GM12878 (cell line): ENCODE data around the gene C10orf90.

Source experiments
- EZH2 ChIP-seq: IDR thresholded peaks from 2 replicates; pipeline ENCODE4 v1.6.1; 2012; ENCODE audit warnings: low read depth, mild to moderate bottlenecking, control low read depth, inconsistent platforms, low read length, borderline replicate concordance; ENCODE audit not compliant: control insufficient read depth
- MYC ChIP-seq: IDR thresholded peaks from 2 replicates; pipeline ENCODE4 v1.6.1; 2011; ENCODE audit warnings: mild to moderate bottlenecking, low read length, moderate library complexity, inconsistent platforms; ENCODE audit not compliant: insufficient read depth, insufficient replicate concordance, insufficient read length, severe bottlenecking
- TAF1 ChIP-seq: IDR thresholded peaks from 2 replicates; pipeline ENCODE4 v1.6.1; 2011; ENCODE audit warnings: mild to moderate bottlenecking, low read depth, low read length, borderline replicate concordance

GRCh38 chr10:126663328-126663727 lies 7.2 kb downstream of the C10orf90 start:
- TF ChIP-seq TAF1, result no peak
- no peak for TF ChIP-seq EZH2
- no peak for TF ChIP-seq MYC
